ENCODE results near the gene ESPNL.
A peak's percentile ranks its signal among the peaks of the same experiment; 100 is the strongest.
"Not testable (repeated sequence)": the region's sequence is repeated elsewhere in the genome, so short reads cannot be mapped to it uniquely, and the experiment has no call there.

Gene ESPNL, protein sequence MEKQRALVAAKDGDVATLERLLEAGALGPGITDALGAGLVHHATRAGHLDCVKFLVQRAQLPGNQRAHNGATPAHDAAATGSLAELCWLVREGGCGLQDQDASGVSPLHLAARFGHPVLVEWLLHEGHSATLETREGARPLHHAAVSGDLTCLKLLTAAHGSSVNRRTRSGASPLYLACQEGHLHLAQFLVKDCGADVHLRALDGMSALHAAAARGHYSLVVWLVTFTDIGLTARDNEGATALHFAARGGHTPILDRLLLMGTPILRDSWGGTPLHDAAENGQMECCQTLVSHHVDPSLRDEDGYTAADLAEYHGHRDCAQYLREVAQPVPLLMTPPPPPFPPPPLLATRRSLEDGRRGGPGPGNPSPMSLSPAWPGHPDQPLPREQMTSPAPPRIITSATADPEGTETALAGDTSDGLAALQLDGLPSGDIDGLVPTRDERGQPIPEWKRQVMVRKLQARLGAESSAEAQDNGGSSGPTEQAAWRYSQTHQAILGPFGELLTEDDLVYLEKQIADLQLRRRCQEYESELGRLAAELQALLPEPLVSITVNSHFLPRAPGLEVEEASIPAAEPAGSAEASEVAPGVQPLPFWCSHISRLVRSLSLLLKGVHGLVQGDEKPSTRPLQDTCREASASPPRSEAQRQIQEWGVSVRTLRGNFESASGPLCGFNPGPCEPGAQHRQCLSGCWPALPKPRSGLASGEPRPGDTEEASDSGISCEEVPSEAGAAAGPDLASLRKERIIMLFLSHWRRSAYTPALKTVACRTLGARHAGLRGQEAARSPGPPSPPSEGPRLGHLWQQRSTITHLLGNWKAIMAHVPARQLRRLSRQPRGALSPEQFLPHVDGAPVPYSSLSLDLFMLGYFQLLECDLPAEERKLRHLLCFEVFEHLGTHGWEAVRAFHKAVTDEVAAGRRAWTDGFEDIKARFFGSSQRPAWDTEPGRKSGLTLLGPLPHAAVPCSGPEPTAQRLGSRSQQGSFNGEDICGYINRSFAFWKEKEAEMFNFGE

GRCh38 chr2:238100049-238100820 is at the start of gene ESPNL:
TSS of gene ESPNL (plus strand) at chr2:238100340. CDS start at chr2:238100420, 80 bp downstream.
- H3K4me1 Mint-ChIP-seq (ENCODE audit: low read depth), result peaks cover 3% of the 10 kb centered on the region
- peak within 1 kb of the TSS; percentile 52 for H3K27ac Mint-ChIP-seq
- peak; percentile 29 for DNase-seq
- peaks cover 28% of the 10 kb centered on the region for H3K36me3 Mint-ChIP-seq (ENCODE audit: low read depth)
- no peak within 1 kb of the TSS for H3K4me3 Mint-ChIP-seq
- no peaks in the 10 kb centered on the region for H3K27me3 Mint-ChIP-seq
- H3K9me3 Mint-ChIP-seq, result no peaks in the 10 kb centered on the region

DNA sequence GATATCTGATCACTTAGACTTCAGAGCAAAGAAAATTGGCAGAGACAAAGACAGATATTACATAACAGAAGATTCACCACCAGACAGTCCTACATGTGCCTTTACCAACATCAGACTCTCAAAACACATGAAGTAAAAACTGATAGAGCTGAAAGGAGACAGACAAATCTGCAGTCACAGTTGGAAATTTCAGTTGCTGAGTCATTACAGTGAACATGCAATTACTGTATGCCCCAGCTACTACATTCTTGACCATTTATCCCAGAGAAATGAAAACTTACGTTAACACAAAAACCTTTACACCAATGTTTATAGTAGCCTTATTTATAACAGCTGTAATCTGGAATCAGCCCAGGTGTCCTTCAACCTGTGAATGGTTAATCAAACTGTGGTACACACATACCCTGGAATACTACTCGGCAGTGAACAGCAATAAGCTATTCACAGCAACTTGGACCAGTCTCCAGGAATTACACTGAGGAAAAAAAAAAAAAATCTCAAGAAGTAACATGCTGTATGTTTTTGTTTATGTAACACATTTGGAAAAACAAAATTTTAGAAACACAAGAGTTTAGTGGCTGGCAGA is 46.9 kb upstream of the ESPNL start:
- Mint-ChIP-seq H3K9me3 (peaks cover 9% of the 10 kb centered on the region), H3K36me3 (ENCODE audit: low read depth) (no peaks in the 10 kb centered on the region), H3K4me3 (no peak overlapping the region), H3K4me1 (ENCODE audit: low read depth) (peaks cover 3% of the 10 kb centered on the region), H3K27me3 (peaks cover 29% of the 10 kb centered on the region), H3K27ac (no peak overlapping the region)
- no peak for DNase-seq

- H3K9me3 Mint-ChIP-seq, result peaks cover 2% of the 10 kb centered on the region
- H3K36me3 Mint-ChIP-seq (ENCODE audit: low read depth), result peaks cover 4% of the 10 kb centered on the region
- no peak overlapping the region for H3K27ac Mint-ChIP-seq
- DNase-seq, result no peak
- H3K27me3 Mint-ChIP-seq, result peaks cover 34% of the 10 kb centered on the region
- H3K4me3 Mint-ChIP-seq, result no peak overlapping the region
- H3K4me1 Mint-ChIP-seq (ENCODE audit: low read depth), result peaks cover 18% of the 10 kb centered on the region
Observed at GRCh38 chr2:238055841-238056240, 44.3 kb upstream of the ESPNL start.

DNA sequence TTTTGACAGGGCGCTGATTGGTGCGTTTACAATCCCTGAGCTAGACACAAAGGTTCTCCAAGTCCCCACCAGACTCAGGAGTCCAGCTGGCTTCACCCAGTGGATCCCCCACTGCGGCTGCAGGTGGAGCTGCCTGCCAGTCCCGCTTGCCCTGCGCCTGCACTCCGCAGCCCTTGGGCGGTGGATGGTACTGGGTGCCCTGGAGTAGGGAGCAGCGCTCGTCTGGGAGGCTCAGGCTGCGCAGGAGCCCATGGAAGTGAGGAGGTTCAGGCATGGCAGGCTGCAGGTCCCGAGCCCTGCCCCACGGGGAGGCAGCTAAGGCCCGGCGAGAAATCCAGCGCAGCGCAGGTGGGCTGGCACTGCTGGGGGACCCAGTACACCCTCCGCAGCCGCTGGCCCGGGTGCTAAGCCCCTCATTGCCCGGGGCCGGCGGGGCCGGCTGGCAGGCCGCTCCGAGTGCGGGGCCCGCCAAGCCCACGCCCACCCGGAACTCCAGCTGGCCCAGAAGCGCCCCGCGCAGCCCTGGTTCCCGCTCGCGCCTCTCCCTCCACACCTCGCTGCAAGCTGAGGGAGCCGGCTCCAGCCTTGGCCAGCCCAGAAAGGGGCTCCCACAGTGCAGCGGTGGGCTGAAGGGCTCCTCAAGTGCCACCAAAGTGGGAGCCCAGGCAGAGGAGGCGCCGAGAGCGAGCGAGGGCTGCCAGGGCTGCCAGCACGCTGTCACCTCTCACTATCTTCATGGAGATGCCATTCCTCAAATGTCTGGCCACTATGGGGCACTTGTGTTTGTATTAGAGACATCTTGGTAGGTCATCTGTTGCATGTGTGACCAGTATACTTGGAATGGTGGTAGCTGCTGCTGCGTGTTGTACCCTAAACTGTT is 42.2 kb upstream of the ESPNL start:
- Mint-ChIP-seq H3K36me3 (ENCODE audit: low read depth) (peaks cover 21% of the 10 kb centered on the region), H3K27me3 (peaks cover 33% of the 10 kb centered on the region), H3K4me1 (ENCODE audit: low read depth) (peaks cover 33% of the 10 kb centered on the region)
- DNase-seq, H3K9me3 Mint-ChIP-seq, H3K4me3 Mint-ChIP-seq, H3K27ac Mint-ChIP-seq: not testable (repeated sequence)

DNA sequence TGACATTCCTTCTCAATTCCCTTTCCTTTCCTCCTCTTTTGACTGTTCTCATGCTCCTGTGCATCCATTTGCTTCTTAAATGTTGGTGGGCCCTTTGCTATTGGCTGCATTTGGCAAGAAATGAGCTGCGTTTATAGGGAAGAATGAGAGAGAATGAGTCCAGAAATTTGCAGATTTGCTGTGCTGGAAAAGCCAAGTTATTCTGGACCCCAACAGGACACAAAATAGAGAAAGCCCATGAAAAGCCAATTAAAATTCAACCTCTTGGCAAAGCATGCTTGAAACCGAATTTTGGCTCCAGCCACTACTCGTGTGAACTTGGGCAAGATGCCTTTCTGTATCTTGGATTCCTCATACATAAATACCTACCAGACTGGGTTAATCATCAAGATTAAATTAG is 40.6 kb upstream of the ESPNL start:
- peaks cover 37% of the 10 kb centered on the region for H3K36me3 Mint-ChIP-seq (ENCODE audit: low read depth)
- peak overlapping the region; percentile 92 for H3K4me3 Mint-ChIP-seq
- H3K9me3 Mint-ChIP-seq, result no peaks in the 10 kb centered on the region
- H3K27me3 Mint-ChIP-seq, result peaks cover 26% of the 10 kb centered on the region
- no peak for DNase-seq
- H3K4me1 Mint-ChIP-seq (ENCODE audit: low read depth), result peaks cover 48% of the 10 kb centered on the region
- peak overlapping the region; percentile 5 for H3K27ac Mint-ChIP-seq

GRCh38 chr2:238060096-238060541 is 40.0 kb upstream of the ESPNL start:
- no peak for DNase-seq
- peaks cover 43% of the 10 kb centered on the region for H3K36me3 Mint-ChIP-seq (ENCODE audit: low read depth)
- H3K27ac Mint-ChIP-seq, result peak overlapping the region; percentile 90
- no peaks in the 10 kb centered on the region for H3K9me3 Mint-ChIP-seq
- H3K27me3 Mint-ChIP-seq, result peaks cover 26% of the 10 kb centered on the region
- peak overlapping the region; percentile 92 for H3K4me3 Mint-ChIP-seq
- H3K4me1 Mint-ChIP-seq (ENCODE audit: low read depth), result peaks cover 53% of the 10 kb centered on the region

DNA sequence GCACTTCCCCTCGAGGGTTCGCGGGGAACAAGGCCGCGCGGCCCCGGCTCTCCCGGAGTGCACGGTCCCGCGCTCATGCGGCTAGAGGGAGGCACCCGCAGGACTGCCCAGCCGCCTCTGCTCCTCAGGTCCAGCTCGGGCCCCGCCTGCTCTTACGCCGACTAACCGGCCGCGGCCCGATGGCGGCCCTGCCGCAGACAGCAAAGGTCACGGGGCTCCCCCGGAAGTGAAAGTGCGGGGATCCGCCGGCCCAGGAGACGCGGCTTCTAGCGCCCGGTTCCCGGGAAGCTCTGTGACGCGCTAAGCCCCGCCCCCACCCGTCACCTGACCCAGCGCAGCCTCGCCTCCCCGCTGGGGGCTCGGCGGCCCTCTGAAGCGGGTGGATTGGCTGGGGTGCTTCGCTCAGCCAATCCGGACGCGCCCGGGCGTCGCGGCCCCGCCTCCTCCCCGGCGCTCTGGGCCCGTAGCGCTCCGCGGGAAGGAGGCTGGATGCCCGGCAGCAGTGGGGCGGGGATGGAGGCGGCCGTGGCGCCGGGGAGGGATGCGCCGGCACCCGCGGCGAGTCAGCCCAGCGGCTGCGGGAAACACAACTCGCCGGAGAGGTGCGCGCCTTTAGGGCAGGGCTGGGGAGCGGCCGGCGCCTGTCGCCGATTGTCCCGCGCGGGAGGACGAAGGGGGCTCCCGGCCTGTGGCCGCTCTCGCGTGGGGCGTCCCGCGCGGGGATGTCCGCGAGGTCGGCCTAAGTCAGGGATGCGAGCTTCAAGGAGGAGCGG is 39.4 kb upstream of the ESPNL start, which contains the start of gene SCLY:
SCLY (plus strand) TSS at position 460 of the 773 bp plus-strand sequence; CDS start at position 514, 54 bp downstream.
- Mint-ChIP-seq H3K36me3 (ENCODE audit: low read depth) (peaks cover 48% of the 10 kb centered on the region), H3K27ac (peak within 1 kb of the TSS; percentile 92), H3K27me3 (peaks cover 23% of the 10 kb centered on the region), H3K4me1 (ENCODE audit: low read depth) (peaks cover 55% of the 10 kb centered on the region), H3K9me3 (no peaks in the 10 kb centered on the region), H3K4me3 (peak within 1 kb of the TSS; percentile 92)
- DNase-seq, result peak; percentile 97

GRCh38 chr2:238061315-238062202 is 38.6 kb upstream of the ESPNL start:
- Mint-ChIP-seq H3K4me3 (peak overlapping the region; percentile 92), H3K27ac (peak overlapping the region; percentile 92), H3K4me1 (ENCODE audit: low read depth) (peaks cover 63% of the 10 kb centered on the region), H3K27me3 (peaks cover 15% of the 10 kb centered on the region), H3K36me3 (ENCODE audit: low read depth) (peaks cover 56% of the 10 kb centered on the region), H3K9me3 (peaks cover 7% of the 10 kb centered on the region)
- no peak for DNase-seq

GRCh38 chr2:238063414-238064189 is 36.5 kb upstream of the ESPNL start:
- Mint-ChIP-seq H3K27ac (peak overlapping the region; percentile 3), H3K9me3 (peaks cover 16% of the 10 kb centered on the region), H3K4me3 (peak overlapping the region; percentile 92), H3K36me3 (ENCODE audit: low read depth) (peaks cover 76% of the 10 kb centered on the region), H3K4me1 (ENCODE audit: low read depth) (peaks cover 77% of the 10 kb centered on the region), H3K27me3 (peaks cover 1% of the 10 kb centered on the region)
- DNase-seq, result peak; percentile 15

- Mint-ChIP-seq H3K4me3 (peak overlapping the region; percentile 92), H3K4me1 (ENCODE audit: low read depth) (peaks cover 80% of the 10 kb centered on the region)
- DNase-seq, result peak; percentile 9
Observed at GRCh38 chr2:238064376-238064775, 35.8 kb upstream of the ESPNL start.

More at GRCh38 chr2:238064376-238064775, 35.8 kb upstream of the ESPNL start:
- H3K27me3 Mint-ChIP-seq, result no peaks in the 10 kb centered on the region
- peak overlapping the region; percentile 3 for H3K27ac Mint-ChIP-seq
- peaks cover 83% of the 10 kb centered on the region for H3K36me3 Mint-ChIP-seq (ENCODE audit: low read depth)
- H3K9me3 Mint-ChIP-seq, result peaks cover 16% of the 10 kb centered on the region
